Adipose tissue (tissue), 3 donors: ENCODE measurements around the gene ARHGEF37. TPM values are rescaled to one million over a fixed set of nuclear protein-coding genes. Genes with fewer than 3 reads are reported as not detected.
"Not testable (repeated sequence)": the region's sequence is repeated elsewhere in the genome, so short reads cannot be mapped to it uniquely, and the experiment has no call there.

Experiments used
- H3K27ac ChIP-seq: one replicate; pipeline ENCODE4 v1.5.1; 2013; ENCODE audit warnings: low read depth, low read length
- WGBS, 3 donors: extraction: QIAGEN DNeasy Blood & Tissue Kit; methylation state at CpG; one replicate each; pipeline ENCODE4 v1.1.7; 2013; 5-methylcytosine and 5-hydroxymethylcytosine counted together
- polyA plus RNA-seq, 3 donors: library from polyadenylated mRNA; stranded (reverse); fragments of 200-250 nt; gene quantifications; one replicate each; pipeline ENCODE4 v1.2.3, GENCODE V29; 2013
- donor health status: healthy with polysubstance abuse.
- donor health status: Bipolar disorder and iron deficiency.
- donor health status: healthy.

Gene ARHGEF37
- polyA plus RNA-seq, 3 donors, result 2.9 to 5.2 (median 4.4) TPM

- WGBS, 3 donors, result 84 to 94% (median 90%) methylated on average over 3 of the region's 3 CpGs
- not testable (repeated sequence) for H3K27ac ChIP-seq
Observed at GRCh38 chr5:149595105-149595504, 13.8 kb downstream of the ARHGEF37 start.

GRCh38 chr5:149596712-149597111 is 15.4 kb downstream of the ARHGEF37 start:
- 68 to 84% (median 78%) methylated on average over 2 of the region's 2 CpGs for WGBS, 3 donors
- H3K27ac ChIP-seq, result no peak overlapping the region

DNA sequence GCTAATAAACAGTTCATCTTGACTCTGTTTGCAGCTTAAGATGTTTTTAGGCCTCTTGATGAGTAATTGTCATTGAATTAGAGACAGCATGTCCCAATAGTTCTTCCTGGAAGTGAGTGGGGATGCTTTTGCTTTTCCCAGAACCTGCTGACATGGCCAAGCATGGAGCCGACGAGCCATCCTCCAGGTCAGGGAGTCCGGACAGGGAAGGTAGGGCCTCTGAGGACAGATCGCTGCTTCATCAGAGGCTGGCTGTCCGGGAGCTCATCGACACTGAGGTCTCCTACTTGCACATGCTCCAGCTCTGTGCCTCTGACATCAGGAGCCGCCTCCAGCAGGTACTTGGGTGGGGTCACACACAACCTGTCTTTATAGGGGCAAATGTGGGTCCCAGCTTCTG is 16.3 kb downstream of the ARHGEF37 start:
- 93 to 100% (median 97%) methylated on average over 7 of the region's 7 CpGs for WGBS, 3 donors
- H3K27ac ChIP-seq, result no peak overlapping the region

DNA sequence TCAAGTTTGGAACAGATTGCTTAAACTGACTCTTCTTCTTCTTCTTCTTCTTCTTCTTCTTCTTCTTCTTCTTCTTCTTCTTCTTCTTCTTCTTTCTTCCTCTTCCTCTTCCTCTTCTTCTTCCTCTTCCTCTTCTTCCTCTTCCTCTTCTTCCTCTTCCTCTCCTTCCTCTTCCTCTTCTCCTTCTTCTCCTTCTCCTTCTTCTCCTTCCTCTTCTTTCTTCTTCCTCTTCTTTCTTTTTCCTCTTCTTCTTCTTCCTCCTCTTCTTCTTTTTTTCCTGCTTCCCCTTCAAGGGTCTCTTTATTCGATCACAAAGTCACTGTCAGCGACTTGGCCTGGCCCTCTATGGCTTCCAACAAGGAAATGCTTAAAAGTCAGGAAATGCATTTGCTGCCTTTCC is 16.9 kb downstream of the ARHGEF37 start:
- not testable (repeated sequence) for H3K27ac ChIP-seq
- 76 to 94% (median 87%) methylated on average over 2 of the region's 2 CpGs for WGBS, 3 donors

DNA sequence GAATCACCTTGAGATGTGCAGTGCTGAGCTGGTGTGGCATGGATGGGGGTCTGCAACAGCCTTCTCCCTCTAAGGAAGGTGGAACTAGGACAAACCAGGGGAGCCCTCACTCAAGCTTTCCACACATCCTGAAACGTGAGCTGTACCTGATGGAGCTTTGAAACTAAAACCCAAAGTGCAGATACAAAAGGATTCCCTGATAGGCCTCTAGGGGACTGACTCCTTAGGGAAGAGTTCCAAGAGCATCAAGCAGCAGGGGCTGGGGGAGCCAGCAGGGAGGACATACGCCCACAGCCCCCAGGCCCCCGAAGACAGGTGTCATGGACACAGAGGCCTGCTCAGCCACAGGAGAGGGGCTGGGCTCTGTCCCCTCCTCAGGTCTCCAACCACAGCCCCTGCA is 17.7 kb downstream of the ARHGEF37 start:
- no peak overlapping the region for H3K27ac ChIP-seq
- WGBS, 3 donors, result 88 to 95% (median 93%) methylated on average over 3 of the region's 3 CpGs

GRCh38 chr5:149599375-149599774 is 18.1 kb downstream of the ARHGEF37 start:
- 89 to 94% (median 93%) methylated on average over 4 of the region's 4 CpGs for WGBS, 3 donors
- H3K27ac ChIP-seq, result no peak overlapping the region

DNA sequence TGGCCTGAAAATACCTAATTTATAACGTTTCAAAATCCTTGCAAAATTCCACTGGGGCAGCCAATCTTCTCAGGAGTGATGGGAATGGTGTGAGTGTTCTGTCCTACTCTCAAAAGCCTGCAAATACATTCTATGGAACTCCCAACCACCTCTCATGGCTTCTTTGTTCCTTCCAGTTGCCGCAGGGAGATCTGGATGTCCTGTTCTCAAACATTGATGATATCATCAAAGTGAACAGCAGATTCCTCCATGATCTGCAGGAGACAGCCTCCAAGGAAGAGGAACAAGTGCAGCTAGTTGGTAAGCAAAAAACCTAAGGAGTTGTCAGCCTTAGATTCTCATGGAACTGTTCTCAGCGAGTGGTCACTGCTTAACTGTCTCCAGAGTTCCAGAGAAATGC is 19.6 kb downstream of the ARHGEF37 start:
- H3K27ac ChIP-seq, result no peak overlapping the region
- WGBS, 3 donors, result 77 to 83% (median 83%) methylated on average over 3 of the region's 3 CpGs

- WGBS, 3 donors, result 38 to 94% (median 84%) methylated on average over 4 of the region's 4 CpGs
- H3K27ac ChIP-seq, result no peak overlapping the region
Observed at GRCh38 chr5:149603210-149603609, 21.9 kb downstream of the ARHGEF37 start.

DNA sequence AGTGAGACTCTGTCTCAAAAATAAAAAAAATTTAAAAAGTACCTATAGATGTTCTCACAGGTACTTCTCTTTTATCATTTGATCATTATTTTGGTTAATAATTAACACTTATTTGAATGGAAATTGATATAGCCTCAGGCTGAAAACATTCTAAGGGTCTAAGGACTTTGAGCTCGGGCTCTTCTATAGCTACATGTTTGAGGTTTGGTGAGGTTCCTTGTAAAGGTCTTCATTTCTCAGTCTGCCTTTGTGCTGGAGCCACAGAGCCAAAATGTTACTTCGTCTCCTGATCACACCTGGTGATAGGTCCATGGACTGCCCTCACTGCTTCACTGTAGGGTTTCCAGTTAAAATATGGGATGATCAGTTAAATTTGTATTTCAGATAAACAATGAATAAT is 22.6 kb downstream of the ARHGEF37 start:
- no peak overlapping the region for H3K27ac ChIP-seq
- WGBS, 3 donors, result 60 to 93% (median 89%) methylated on average over 2 of the region's 2 CpGs

DNA sequence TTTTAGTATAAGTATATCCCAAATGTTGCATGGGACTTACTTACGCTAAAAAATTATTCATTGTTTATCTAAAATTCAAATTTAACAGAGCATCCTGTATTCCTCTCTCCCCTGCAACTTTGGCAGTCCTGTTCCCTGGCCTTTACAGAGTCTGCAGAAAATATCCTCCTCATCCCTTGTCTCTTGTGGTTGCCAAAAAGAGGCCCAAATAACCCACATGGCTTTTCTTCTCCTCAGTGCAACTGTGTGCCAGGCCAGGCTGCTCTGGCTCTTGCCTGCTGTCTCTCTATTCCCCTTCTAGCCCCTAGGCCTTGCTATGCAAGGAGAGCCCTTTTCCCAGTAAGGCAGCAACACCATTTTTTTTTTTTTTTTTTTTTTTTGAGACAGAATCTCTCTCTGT is 23.0 kb downstream of the ARHGEF37 start:
- H3K27ac ChIP-seq, result no peak overlapping the region
- 96 to 100% (median 97%) methylated on average over 1 of the region's 1 CpG for WGBS, 3 donors

- no peak overlapping the region for H3K27ac ChIP-seq
- WGBS, 3 donors, result 87 to 90% (median 87%) methylated on average over 5 of the region's 5 CpGs
Observed at GRCh38 chr5:149605354-149605997, 24.2 kb downstream of the ARHGEF37 start.

- 65 to 87% (median 66%) methylated on average over 11 of the region's 11 CpGs for WGBS, 3 donors
Observed at GRCh38 chr5:149605998-149606724, 24.9 kb downstream of the ARHGEF37 start.

GRCh38 chr5:149608936-149609545 is 27.7 kb downstream of the ARHGEF37 start:
- WGBS, 3 donors, result 93 to 99% (median 96%) methylated on average over 4 of the region's 4 CpGs
- H3K27ac ChIP-seq, result no peak overlapping the region

More at GRCh38 chr5:149605998-149606724, 24.9 kb downstream of the ARHGEF37 start:
- H3K27ac ChIP-seq, result no peak overlapping the region

DNA sequence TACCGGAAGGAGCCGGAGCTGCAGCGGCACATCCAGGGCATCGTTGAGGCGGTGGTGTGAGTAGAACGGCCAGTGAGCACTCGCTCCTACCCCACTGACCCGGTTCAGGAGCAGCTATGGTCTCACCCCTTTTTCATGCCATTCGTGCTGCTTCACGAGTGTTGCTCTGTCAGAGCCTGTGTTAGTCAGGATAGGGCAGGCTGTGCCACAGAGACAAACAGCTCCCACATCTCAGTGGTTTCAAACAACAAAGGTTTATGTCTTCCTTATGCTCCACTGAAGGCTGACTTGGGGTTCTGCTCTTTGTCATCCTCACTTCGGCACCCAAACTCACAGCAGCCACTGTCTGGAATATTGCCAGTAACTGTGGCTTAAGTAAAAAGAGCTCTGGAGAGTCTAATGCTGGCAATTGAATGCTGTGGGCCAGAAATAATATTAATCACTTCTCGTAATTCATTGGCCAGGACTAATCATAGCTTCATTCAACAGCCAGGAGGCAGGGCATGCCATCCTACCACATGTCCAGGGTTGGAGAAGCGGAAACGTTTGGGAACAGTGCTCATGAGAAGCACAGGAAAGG is 28.4 kb downstream of the ARHGEF37 start:
- H3K27ac ChIP-seq, result no peak overlapping the region
- 88 to 92% (median 89%) methylated on average over 14 of the region's 14 CpGs for WGBS, 3 donors

- H3K27ac ChIP-seq, result no peak overlapping the region
- WGBS, 3 donors, result 97 to 99% (median 98%) methylated on average over 4 of the region's 4 CpGs
Observed at GRCh38 chr5:149610589-149611255, 29.4 kb downstream of the ARHGEF37 start.

GRCh38 chr5:149611326-149611725 is 30.0 kb downstream of the ARHGEF37 start:
- WGBS, 3 donors, result 63 to 82% (median 64%) methylated on average over 5 of the region's 5 CpGs

DNA sequence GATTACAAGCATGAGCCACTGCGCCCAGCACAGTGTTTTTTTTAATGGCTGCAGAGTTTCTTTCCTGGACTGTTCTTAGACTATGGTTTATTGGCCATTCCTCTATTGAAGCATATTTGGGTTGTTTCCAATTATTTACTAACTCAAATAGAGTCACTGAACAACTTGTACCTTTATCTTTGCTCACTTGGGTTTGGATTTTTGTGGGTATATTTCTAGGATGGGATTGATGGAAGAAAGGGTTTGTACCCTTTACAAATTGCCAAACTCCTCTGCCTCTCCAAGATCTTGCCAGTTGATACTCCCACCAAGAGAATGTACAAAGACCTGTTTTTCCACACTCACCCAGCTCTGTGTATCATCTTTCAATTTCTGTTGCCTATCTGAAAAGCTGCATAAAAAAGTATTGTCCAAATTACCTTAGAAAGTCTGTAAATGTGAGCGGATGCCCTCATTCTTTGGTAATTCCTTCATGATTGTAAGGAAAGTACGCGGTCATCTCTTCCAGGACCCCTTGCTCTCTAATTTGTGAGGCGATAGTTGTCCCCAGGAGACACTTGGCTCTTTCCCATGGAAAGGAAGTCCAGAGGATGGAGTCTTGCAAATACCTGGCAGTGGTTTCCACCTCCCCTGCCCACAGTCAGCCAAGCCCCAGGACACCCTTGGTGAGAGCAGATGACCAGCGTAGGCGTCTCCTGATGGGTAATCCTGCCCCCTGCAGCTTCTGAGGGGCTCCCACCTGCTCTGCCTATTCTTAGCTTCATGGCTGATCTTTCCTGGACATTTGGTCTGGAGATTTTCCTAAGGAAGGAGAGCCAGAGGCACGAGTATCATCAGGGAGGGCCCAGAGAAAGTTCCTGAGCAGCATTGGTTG is 33.0 kb downstream of the ARHGEF37 start:
- 88 to 91% (median 88%) methylated on average over 8 of the region's 8 CpGs for WGBS, 3 donors
- H3K27ac ChIP-seq, result no peak overlapping the region

More at GRCh38 chr5:149611326-149611725, 30.0 kb downstream of the ARHGEF37 start:
- no peak overlapping the region for H3K27ac ChIP-seq

DNA sequence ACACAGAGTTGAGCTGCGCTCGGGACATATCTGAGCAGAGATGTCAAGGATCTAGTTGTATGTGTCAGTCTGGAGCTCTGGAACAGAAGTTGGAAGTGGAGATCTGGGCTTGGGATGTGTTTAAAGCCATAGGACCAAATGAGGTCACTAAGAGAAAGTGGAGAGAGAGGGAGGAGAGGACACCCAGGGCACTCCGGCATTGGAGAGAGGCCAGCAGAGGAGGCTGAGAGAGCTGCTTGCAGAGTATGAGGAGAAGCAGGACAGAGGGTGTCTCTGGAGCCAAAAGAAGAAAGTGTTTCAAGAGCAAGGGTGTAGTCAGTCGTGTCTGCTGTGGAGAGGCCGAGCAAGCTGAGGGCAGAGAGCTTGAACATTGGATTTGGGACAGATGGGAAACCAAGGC is 34.7 kb downstream of the ARHGEF37 start:
- WGBS, 3 donors, result 61 to 80% (median 63%) methylated on average over 5 of the region's 5 CpGs
- no peak overlapping the region for H3K27ac ChIP-seq
